ENCODE data around the gene SLC6A4.

Gene SLC6A4

GRCh38 chr17:30224419-30224960 is 11.0 kb downstream of the SLC6A4 start:
- no peak for TF ChIP-seq CTCF (IDR thresholded peaks at IDR 0.05; ENCODE audit: low read depth, low read length)
- no peak for DNase-seq (ENCODE audit: low read depth, low spot score)
- in situ Hi-C loops (cut with HindIII; ENCODE audit: low sequenced_read_pairs) = no loop called here
- H3K4me3 ChIP-seq (ENCODE audit: low read depth, low read length) = no peak overlapping the region

- in situ Hi-C loops (cut with HindIII; ENCODE audit: low sequenced_read_pairs) = no loop called here
- DNase-seq (ENCODE audit: low read depth, low spot score) = no peak
- no peak overlapping the region for H3K4me3 ChIP-seq (ENCODE audit: low read depth, low read length)
- no peak for TF ChIP-seq CTCF (IDR thresholded peaks at IDR 0.05; ENCODE audit: low read depth, low read length)
Measured at GRCh38 chr17:30222721-30223175, 12.7 kb downstream of the SLC6A4 start.

- no peak for TF ChIP-seq CTCF (IDR thresholded peaks at IDR 0.05; ENCODE audit: low read depth, low read length)
- in situ Hi-C loops (cut with HindIII; ENCODE audit: low sequenced_read_pairs) = no loop called here
Measured at GRCh38 chr17:30222251-30222650, 13.2 kb downstream of the SLC6A4 start.

GRCh38 chr17:30221346-30221745 is 14.2 kb downstream of the SLC6A4 start:
- no peak overlapping the region for H3K4me3 ChIP-seq (ENCODE audit: low read depth, low read length)
- in situ Hi-C loops (cut with HindIII; ENCODE audit: low sequenced_read_pairs) = no loop called here
- no peak for DNase-seq (ENCODE audit: low read depth, low spot score)
- no peak for TF ChIP-seq CTCF (IDR thresholded peaks at IDR 0.05; ENCODE audit: low read depth, low read length)

More at GRCh38 chr17:30222251-30222650, 13.2 kb downstream of the SLC6A4 start:
- DNase-seq (ENCODE audit: low read depth, low spot score) = no peak
- H3K4me3 ChIP-seq (ENCODE audit: low read depth, low read length) = no peak overlapping the region

GRCh38 chr17:30220414-30220813 is 15.1 kb downstream of the SLC6A4 start:
- H3K4me3 ChIP-seq (ENCODE audit: low read depth, low read length) = no peak overlapping the region
- DNase-seq (ENCODE audit: low read depth, low spot score) = no peak
- in situ Hi-C loops (cut with HindIII; ENCODE audit: low sequenced_read_pairs) = no loop called here
- TF ChIP-seq CTCF (IDR thresholded peaks at IDR 0.05; ENCODE audit: low read depth, low read length) = no peak

GRCh38 chr17:30219833-30220232 is 15.7 kb downstream of the SLC6A4 start:
- no peak overlapping the region for H3K4me3 ChIP-seq (ENCODE audit: low read depth, low read length)
- no peak for TF ChIP-seq CTCF (IDR thresholded peaks at IDR 0.05; ENCODE audit: low read depth, low read length)
- no peak for DNase-seq (ENCODE audit: low read depth, low spot score)
- in situ Hi-C loops (cut with HindIII; ENCODE audit: low sequenced_read_pairs) = no loop called here
